Activated CD4-positive, CD25-positive, alpha-beta regulatory T cell treated with anti-CD3 and anti-CD28 coated beads, Interleukin-2, amount 50 U/mL, for 24 hours (primary cell): ENCODE measurements around the gene EHF.
"Not testable (repeated sequence)": the region's sequence is repeated elsewhere in the genome, so short reads cannot be mapped to it uniquely, and the experiment has no call there.

ENCODE experiments used
- ATAC-seq, 2 donors: fragments of 150-1000 bp; cut with Tn5 transposase; one replicate each; pipeline ENCODE4 v1.10.0; 2021; ENCODE audit warnings: mild to moderate bottlenecking in 1 of 2, moderate library complexity in 1 of 2

EHF gene

GRCh38 chr11:34620820-34621792 lies at the start of gene EHF:
TSS of gene EHF (plus strand) at chr11:34621093. CDS start at chr11:34642631, 21,538 bp downstream.
- ATAC-seq: no peak

GRCh38 chr11:34573537-34573936 lies 47.4 kb upstream of the EHF start:
- no peak for ATAC-seq

GRCh38 chr11:34575261-34575660 lies 45.6 kb upstream of the EHF start:
- no peak for ATAC-seq

GRCh38 chr11:34575671-34576070 lies 45.2 kb upstream of the EHF start:
- no peak for ATAC-seq

GRCh38 chr11:34576331-34576730 lies 44.6 kb upstream of the EHF start:
- ATAC-seq: no peak

GRCh38 chr11:34583818-34584217 lies 37.1 kb upstream of the EHF start:
- ATAC-seq: no peak

- ATAC-seq: no peak
Measured at GRCh38 chr11:34585304-34585734, 35.6 kb upstream of the EHF start.

GRCh38 chr11:34585735-34586487 lies 35.0 kb upstream of the EHF start:
- peak; percentile 35 to 51 for ATAC-seq

- ATAC-seq: no peak
Measured at GRCh38 chr11:34586488-34587281, 34.2 kb upstream of the EHF start.

- ATAC-seq: no peak
Measured at GRCh38 chr11:34587282-34587677, 33.6 kb upstream of the EHF start.

- no peak for ATAC-seq
Measured at GRCh38 chr11:34588023-34588422, 32.9 kb upstream of the EHF start.

- no peak for ATAC-seq
Measured at GRCh38 chr11:34588701-34589100, 32.2 kb upstream of the EHF start.

- ATAC-seq: not testable (repeated sequence)
Measured at GRCh38 chr11:34589177-34589576, 31.7 kb upstream of the EHF start.

- no peak for ATAC-seq
Measured at GRCh38 chr11:34593085-34593484, 27.8 kb upstream of the EHF start.

- no peak for ATAC-seq
Measured at GRCh38 chr11:34594603-34595002, 26.3 kb upstream of the EHF start.

GRCh38 chr11:34595391-34595790 lies 25.5 kb upstream of the EHF start:
- ATAC-seq: no peak

- ATAC-seq: no peak
Measured at GRCh38 chr11:34595960-34596644, 24.8 kb upstream of the EHF start.

GRCh38 chr11:34599406-34599945 lies 21.4 kb upstream of the EHF start:
- ATAC-seq: no peak

GRCh38 chr11:34600339-34601084 lies 20.4 kb upstream of the EHF start:
- ATAC-seq: no peak

GRCh38 chr11:34601085-34601444 lies 19.8 kb upstream of the EHF start:
- no peak for ATAC-seq

- no peak for ATAC-seq
Measured at GRCh38 chr11:34601609-34602008, 19.3 kb upstream of the EHF start.
